Endodermal cell (in vitro differentiated cells): ENCODE results near the gene DOHH. TPM values are rescaled to one million over a fixed set of nuclear protein-coding genes. Genes with fewer than 3 reads are reported as not detected.
A peak's percentile ranks its signal among the peaks of the same experiment; 100 is the strongest.

Experiments used
- DNase-seq: peaks from one replicate; pipeline ENCODE4 v3.0.0-alpha.2; 2017
- H3K27ac ChIP-seq: 2 replicates; pipeline ENCODE4 v1.5.1; 2013; ENCODE audit warnings: mild to moderate bottlenecking, low read depth, low read length, moderate library complexity
- H3K27me3 ChIP-seq: 2 replicates; pipeline ENCODE4 v1.6.1; 2013; ENCODE audit warnings: mild to moderate bottlenecking, low read length, moderate library complexity; ENCODE audit not compliant: insufficient read depth, control insufficient read depth, poor library complexity, severe bottlenecking
- H3K36me3 ChIP-seq: 2 replicates; pipeline ENCODE4 v1.7.0; 2013; ENCODE audit warnings: mild to moderate bottlenecking, low read length, moderate library complexity; ENCODE audit not compliant: control insufficient read depth, insufficient read depth
- H3K4me1 ChIP-seq: one replicate; pipeline ENCODE4 v1.7.0; 2013; ENCODE audit warnings: low read length; ENCODE audit not compliant: control insufficient read depth, insufficient read depth
- H3K4me3 ChIP-seq: 2 replicates; pipeline ENCODE4 v1.5.1; 2013; ENCODE audit warnings: mild to moderate bottlenecking, low read length, moderate library complexity
- H3K9ac ChIP-seq: 2 replicates; pipeline ENCODE4 v1.6.1; 2013; ENCODE audit warnings: mild to moderate bottlenecking, low read length, moderate library complexity; ENCODE audit not compliant: poor library complexity, severe bottlenecking; ENCODE audit errors: extremely low read depth
- H3K9me3 ChIP-seq: 2 replicates; pipeline ENCODE4 v1.6.1; 2013; ENCODE audit warnings: mild to moderate bottlenecking, low read length, moderate library complexity; ENCODE audit not compliant: control insufficient read depth
- H3K27ac Mint-ChIP-seq: 2 replicates; pipeline ENCODE4 v1.8.0; 2020; ENCODE audit warnings: mixed read lengths
- H3K27me3 Mint-ChIP-seq: 2 replicates; pipeline ENCODE4 v1.8.0; 2021; ENCODE audit warnings: mild to moderate bottlenecking, mixed read lengths; ENCODE audit not compliant: insufficient read depth
- H3K36me3 Mint-ChIP-seq: 2 replicates; pipeline ENCODE4 v1.8.0; 2020; ENCODE audit warnings: low read depth, mixed read lengths
- H3K4me1 Mint-ChIP-seq: 2 replicates; pipeline ENCODE4 v1.8.0; 2020; ENCODE audit warnings: mixed read lengths
- H3K4me3 Mint-ChIP-seq: 2 replicates; pipeline ENCODE4 v1.8.0; 2020; ENCODE audit warnings: mild to moderate bottlenecking, moderate library complexity, mixed read lengths
- H3K9me3 Mint-ChIP-seq: 2 replicates; pipeline ENCODE4 v1.8.0; 2020; ENCODE audit warnings: mild to moderate bottlenecking, mixed read lengths
- CTCF ChIP-seq: fragments of 200-600 bp; sonication (generic); conservative IDR thresholded peaks from 2 replicates; pipeline ENCODE4 v1.5.0; 2021; ENCODE audit warnings: antibody characterized with exemption, mild to moderate bottlenecking
- WGBS, 2 experiments: methylation state at CpG; one replicate each; pipeline versions ENCODE4 v1.1.5 to v1.1.7; 2013; ENCODE audit warnings: missing lambda C conversion rate in 2 of 2, mixed read lengths in 1 of 2; ENCODE audit not compliant: insufficient coverage in 1 of 2, insufficient read length in 1 of 2; 5-methylcytosine and 5-hydroxymethylcytosine counted together
- total RNA-seq, 2 donors: library from RNA; stranded (reverse); fragmentation: NEBNext Ultra II Directional in 1 of 2; extraction: Animal tissue kit (Norgen Biotek cat#: 25700) in 1 of 2; gene quantifications; 2 replicates in 1 of 2; 3 replicates in 1 of 2; pipeline ENCODE4 v1.2.1, GENCODE V29; 2021

Gene DOHH
- total RNA-seq, 2 donors from 2014 or later: 13.4 to 14.3 TPM

- no peaks in the 10 kb centered on the region for H3K36me3 Mint-ChIP-seq
- Histone ChIP-seq H3K27ac (peak overlapping the region; percentile 55), H3K4me1 (peaks cover 8% of the 10 kb centered on the region)
Measured at GRCh38 chr19:3459965-3460582, 40.4 kb downstream of the DOHH start.

GRCh38 chr19:3459089-3459881, 41.2 kb downstream of the DOHH start:
- DNase-seq: peak; percentile 90
- Histone ChIP-seq H3K4me3 (no peak overlapping the region), H3K4me1 (peaks cover 8% of the 10 kb centered on the region), H3K9me3 (no peaks in the 10 kb centered on the region), H3K9ac (no peak overlapping the region), H3K27ac (peak overlapping the region; percentile 55), H3K27me3 (peaks cover 20% of the 10 kb centered on the region), H3K36me3 (no peaks in the 10 kb centered on the region)
- TF ChIP-seq CTCF: no peak
- H3K36me3 Mint-ChIP-seq: no peaks in the 10 kb centered on the region
- H3K27me3 Mint-ChIP-seq: peaks cover 17% of the 10 kb centered on the region
- H3K9me3 Mint-ChIP-seq: no peaks in the 10 kb centered on the region
- 23 to 32% methylated on average over 4 to 26 of the region's 26 CpGs for WGBS, 2 experiments
- H3K4me1 Mint-ChIP-seq: peaks cover 10% of the 10 kb centered on the region
- no peak overlapping the region for H3K27ac Mint-ChIP-seq
- H3K4me3 Mint-ChIP-seq: peak overlapping the region; percentile 38

More at GRCh38 chr19:3459965-3460582, 40.4 kb downstream of the DOHH start:
- H3K27me3 Mint-ChIP-seq: peaks cover 23% of the 10 kb centered on the region
- peak overlapping the region; percentile 38 for H3K4me3 Mint-ChIP-seq
- H3K4me1 Mint-ChIP-seq: peaks cover 10% of the 10 kb centered on the region
- DNase-seq: no peak
- WGBS, 2 experiments: 86 to 90% methylated on average over 4 to 15 of the region's 15 CpGs
- Histone ChIP-seq H3K36me3 (no peaks in the 10 kb centered on the region), H3K27me3 (peaks cover 23% of the 10 kb centered on the region), H3K4me3 (no peak overlapping the region), H3K9me3 (no peaks in the 10 kb centered on the region), H3K9ac (no peak overlapping the region)
- no peak for TF ChIP-seq CTCF
- H3K9me3 Mint-ChIP-seq: no peaks in the 10 kb centered on the region
- H3K27ac Mint-ChIP-seq: no peak overlapping the region

GRCh38 chr19:3458229-3459088, 42.0 kb downstream of the DOHH start:
- peaks cover 15% of the 10 kb centered on the region for H3K27me3 Mint-ChIP-seq
- DNase-seq: peak; percentile 76
- no peaks in the 10 kb centered on the region for H3K36me3 Mint-ChIP-seq
- peak overlapping the region; percentile 38 for H3K4me3 Mint-ChIP-seq
- peak overlapping the region; percentile 55 for H3K27ac ChIP-seq
- no peaks in the 10 kb centered on the region for H3K36me3 ChIP-seq
- WGBS, 2 experiments: 43 to 68% methylated on average over 4 to 19 of the region's 19 CpGs
- H3K4me1 ChIP-seq: peaks cover 8% of the 10 kb centered on the region
- H3K4me3 ChIP-seq: no peak overlapping the region
- peaks cover 12% of the 10 kb centered on the region for H3K27me3 ChIP-seq
- H3K9me3 ChIP-seq: no peaks in the 10 kb centered on the region
- no peak for TF ChIP-seq CTCF
- no peak overlapping the region for H3K9ac ChIP-seq
- peaks cover 10% of the 10 kb centered on the region for H3K4me1 Mint-ChIP-seq
- H3K9me3 Mint-ChIP-seq: no peaks in the 10 kb centered on the region
- no peak overlapping the region for H3K27ac Mint-ChIP-seq
